ENCODE results near the gene POLR3C.

Gene POLR3C

DNA sequence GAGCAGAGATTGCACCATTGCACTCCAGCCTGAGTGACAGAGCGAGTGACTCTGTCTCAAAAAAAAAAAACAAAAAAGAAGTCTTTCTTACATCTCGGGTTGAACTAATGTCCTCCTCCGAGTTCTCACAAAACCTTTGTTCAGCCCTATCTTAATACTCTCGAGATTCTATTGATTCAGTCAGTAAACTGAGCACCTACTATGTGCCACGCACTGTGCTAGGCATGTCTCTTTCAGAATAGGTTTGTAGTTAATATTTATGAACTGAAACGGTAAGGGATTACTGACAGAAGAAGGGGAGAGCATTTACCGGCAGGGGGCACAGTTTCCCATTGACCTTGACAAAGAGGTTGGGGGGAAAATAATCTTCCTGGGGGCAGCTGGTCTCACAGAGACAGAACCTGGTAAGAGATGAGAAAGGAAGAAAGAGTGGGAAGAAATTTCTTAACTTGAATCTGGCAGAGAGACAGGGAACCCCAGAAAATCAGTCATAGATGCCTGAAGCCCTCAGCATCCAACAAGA lies 31.5 kb downstream of the POLR3C start:
- H3K27ac ChIP-seq (ENCODE audit: low read length), result no peak overlapping the region
- no peaks in the 10 kb centered on the region for H3K4me1 ChIP-seq (ENCODE audit: control insufficient read depth, low read depth, low read length)
- no peaks in the 10 kb centered on the region for H3K27me3 ChIP-seq (ENCODE audit: control insufficient read depth, insufficient read depth, low read length)
- H3K36me3 ChIP-seq (ENCODE audit: control insufficient read depth, low read depth, low read length), result peaks cover 46% of the 10 kb centered on the region
- peaks cover 4% of the 10 kb centered on the region for H3K9me3 ChIP-seq (ENCODE audit: control insufficient read depth, low read depth, low read length)
- no peak overlapping the region for H3K9ac ChIP-seq (ENCODE audit: low read length)
- no peak overlapping the region for H3K4me3 ChIP-seq (ENCODE audit: low read length)

DNA sequence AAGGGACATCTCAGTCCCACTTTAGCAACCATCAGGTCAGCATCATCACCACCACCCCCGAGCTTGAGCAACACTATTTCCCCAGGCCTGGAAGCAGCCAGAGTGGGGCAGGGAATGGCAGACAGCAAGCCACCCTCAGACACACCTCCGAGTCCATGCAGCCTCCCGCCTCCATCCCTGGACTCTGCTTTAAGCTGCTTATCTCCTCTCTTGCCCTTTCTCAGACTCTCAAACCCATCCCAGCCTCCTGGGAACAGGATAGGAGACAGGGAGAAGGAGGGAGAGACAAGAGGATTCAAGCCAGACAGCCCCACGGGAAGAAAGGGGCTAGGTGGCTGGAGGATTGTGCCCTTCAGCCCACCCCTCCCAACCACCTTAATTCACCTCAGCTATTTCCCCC lies 33.2 kb downstream of the POLR3C start:
- Histone ChIP-seq H3K36me3 (ENCODE audit: control insufficient read depth, low read depth, low read length) (peaks cover 37% of the 10 kb centered on the region), H3K4me1 (ENCODE audit: control insufficient read depth, low read depth, low read length) (no peaks in the 10 kb centered on the region), H3K27me3 (ENCODE audit: control insufficient read depth, insufficient read depth, low read length) (no peaks in the 10 kb centered on the region), H3K4me3 (ENCODE audit: low read length) (no peak overlapping the region), H3K27ac (ENCODE audit: low read length) (no peak overlapping the region), H3K9ac (ENCODE audit: low read length) (no peak overlapping the region), H3K9me3 (ENCODE audit: control insufficient read depth, low read depth, low read length) (peaks cover 4% of the 10 kb centered on the region)

DNA sequence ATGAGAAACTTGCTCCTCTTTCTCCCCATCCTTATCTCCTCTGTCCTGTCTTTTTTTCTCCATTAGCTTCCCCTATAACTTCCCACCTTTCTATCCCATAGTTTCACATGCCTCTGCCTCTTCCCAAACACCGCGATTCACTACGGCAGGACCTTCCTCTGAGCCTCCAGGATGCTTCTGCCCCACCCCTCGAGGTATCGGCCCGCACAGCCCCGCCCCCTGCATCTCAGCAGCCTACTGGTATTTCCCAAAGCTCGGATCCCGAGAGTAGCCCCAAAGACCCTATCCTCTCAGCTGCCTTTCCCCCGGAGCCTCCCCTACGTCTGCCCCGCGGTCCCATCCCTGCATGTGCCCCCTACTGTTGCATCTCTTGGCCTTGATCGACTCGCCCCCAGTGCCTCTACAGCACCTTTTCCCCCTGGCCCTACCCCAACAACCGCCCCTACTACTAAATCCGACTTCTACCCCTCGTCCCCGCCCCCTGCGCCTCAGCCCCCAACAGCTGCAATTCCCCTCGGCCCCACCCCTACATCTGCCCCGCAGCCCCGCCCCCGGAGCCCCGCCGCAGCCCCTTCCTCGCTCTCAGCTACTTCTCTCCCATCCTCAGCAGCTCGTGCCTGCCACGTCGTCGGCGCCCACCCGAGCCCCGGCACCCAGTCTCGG lies 34.4 kb downstream of the POLR3C start:
- peaks cover 28% of the 10 kb centered on the region for H3K36me3 ChIP-seq (ENCODE audit: control insufficient read depth, low read depth, low read length)

DNA sequence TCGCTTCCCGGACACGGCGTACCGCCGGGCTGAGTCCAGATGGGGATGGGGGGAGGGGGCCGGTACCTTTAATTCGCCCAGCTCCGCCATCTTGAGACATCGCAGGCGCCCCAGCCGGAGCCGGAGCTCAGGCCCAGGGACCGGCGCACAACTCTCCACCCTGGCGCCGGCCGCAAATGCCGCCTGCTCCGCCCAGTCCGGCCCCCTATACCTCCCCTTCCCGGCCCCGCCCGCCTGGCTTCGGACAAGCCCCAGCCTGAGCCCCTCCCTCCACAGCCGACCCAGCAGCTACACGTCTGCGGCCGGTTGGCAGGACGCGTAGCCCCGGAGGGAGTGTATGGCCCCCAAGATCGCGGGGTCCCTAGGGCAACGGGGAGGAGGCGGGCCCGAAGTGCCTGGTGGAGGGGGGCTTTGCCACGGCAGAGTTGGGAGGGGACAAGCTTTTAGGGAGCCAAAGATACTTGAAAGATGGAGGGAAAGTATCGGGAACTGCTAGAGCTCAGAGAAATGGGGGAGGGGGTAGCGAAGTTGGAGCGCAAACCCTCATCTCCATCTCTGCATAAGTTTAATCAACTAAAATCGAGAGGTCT lies 35.0 kb downstream of the POLR3C start, which contains the start of gene PIAS3:
TSS of gene PIAS3 (minus strand) at position 181 of the 590 bp plus-strand sequence. CDS start at position 90, 91 bp downstream.
- Histone ChIP-seq H3K9ac (ENCODE audit: low read length) (peak within 1 kb of the TSS; percentile 55), H3K36me3 (ENCODE audit: control insufficient read depth, low read depth, low read length) (peaks cover 22% of the 10 kb centered on the region), H3K27ac (ENCODE audit: low read length) (no peak within 1 kb of the TSS), H3K9me3 (ENCODE audit: control insufficient read depth, low read depth, low read length) (peaks cover 4% of the 10 kb centered on the region), H3K27me3 (ENCODE audit: control insufficient read depth, insufficient read depth, low read length) (no peaks in the 10 kb centered on the region), H3K4me1 (ENCODE audit: control insufficient read depth, low read depth, low read length) (no peaks in the 10 kb centered on the region), H3K4me3 (ENCODE audit: low read length) (peak within 1 kb of the TSS; percentile 95)

More for the DNA sequence above, 34.4 kb downstream of the POLR3C start:
- no peaks in the 10 kb centered on the region for H3K4me1 ChIP-seq (ENCODE audit: control insufficient read depth, low read depth, low read length)
- no peak overlapping the region for H3K27ac ChIP-seq (ENCODE audit: low read length)
- no peaks in the 10 kb centered on the region for H3K27me3 ChIP-seq (ENCODE audit: control insufficient read depth, insufficient read depth, low read length)
- H3K4me3 ChIP-seq (ENCODE audit: low read length), result peak overlapping the region; percentile 95
- peaks cover 4% of the 10 kb centered on the region for H3K9me3 ChIP-seq (ENCODE audit: control insufficient read depth, low read depth, low read length)
- peak overlapping the region; percentile 55 for H3K9ac ChIP-seq (ENCODE audit: low read length)

DNA sequence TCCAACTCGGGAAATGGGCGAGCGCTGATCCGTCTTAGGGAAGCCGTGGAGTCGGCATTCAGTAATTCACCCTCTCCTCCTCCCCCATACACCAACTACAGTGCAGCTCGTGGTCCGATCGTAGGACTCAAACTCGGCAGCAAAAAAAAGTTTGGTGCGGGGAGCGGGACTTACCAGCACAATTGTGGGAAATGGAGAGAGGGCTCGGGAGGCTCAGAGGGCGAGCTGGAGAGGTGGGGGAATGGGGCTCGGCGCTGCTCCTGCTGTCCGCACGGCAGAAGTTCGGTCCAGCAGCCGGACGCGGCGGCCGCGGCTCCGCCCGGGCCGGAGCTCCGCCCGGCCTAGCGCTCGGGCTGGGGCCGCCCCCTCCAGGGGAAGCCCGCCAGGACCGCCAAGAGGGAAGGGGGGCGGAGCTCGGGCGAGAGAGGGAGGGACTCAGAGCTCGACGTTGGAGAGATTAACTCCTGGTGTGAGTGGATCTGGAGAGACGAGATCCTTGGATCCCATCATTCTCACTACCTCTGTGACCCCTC lies 35.6 kb downstream of the POLR3C start:
- H3K27me3 ChIP-seq (ENCODE audit: control insufficient read depth, insufficient read depth, low read length), result no peaks in the 10 kb centered on the region
- H3K9ac ChIP-seq (ENCODE audit: low read length), result peak overlapping the region; percentile 55
- H3K4me3 ChIP-seq (ENCODE audit: low read length), result peak overlapping the region; percentile 95
- H3K27ac ChIP-seq (ENCODE audit: low read length), result no peak overlapping the region
- H3K36me3 ChIP-seq (ENCODE audit: control insufficient read depth, low read depth, low read length), result peaks cover 16% of the 10 kb centered on the region
- H3K9me3 ChIP-seq (ENCODE audit: control insufficient read depth, low read depth, low read length), result peaks cover 4% of the 10 kb centered on the region
- H3K4me1 ChIP-seq (ENCODE audit: control insufficient read depth, low read depth, low read length), result no peaks in the 10 kb centered on the region

DNA sequence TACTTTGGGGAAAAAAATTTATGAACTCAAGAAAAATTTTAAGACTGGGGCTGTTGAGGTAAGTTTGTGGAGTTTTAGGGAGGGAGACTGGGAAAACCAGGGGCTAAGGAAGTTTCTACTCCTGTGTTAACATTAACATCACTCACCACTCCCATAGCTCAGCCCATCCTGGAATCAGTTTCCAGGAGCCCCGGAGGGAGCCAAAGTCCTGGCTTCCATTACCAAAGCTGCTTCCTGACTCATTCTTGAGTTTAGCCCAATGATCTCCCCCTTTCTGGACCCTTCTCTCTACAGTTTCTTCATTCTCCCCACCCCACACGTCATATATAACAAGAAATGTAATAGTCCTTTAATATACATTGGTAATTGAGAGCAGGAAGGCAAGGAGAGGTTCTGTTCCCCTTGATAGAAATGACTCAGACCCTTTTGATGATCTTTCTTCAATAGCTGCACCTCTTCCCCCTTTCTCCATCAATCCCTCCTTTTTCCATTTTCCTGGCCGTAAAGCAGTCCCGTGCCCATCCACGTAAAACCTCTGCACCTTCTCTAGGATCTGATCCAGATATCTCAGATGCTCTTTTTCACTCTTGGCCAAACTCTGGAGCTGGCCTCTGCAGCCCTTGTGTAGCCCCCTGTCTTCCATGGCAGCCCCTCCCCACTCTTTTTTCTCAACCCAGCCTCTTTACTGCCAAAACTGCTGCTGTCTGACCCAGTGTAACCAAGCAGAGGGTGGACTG lies 39.5 kb downstream of the POLR3C start:
- Histone ChIP-seq H3K36me3 (ENCODE audit: control insufficient read depth, low read depth, low read length) (no peaks in the 10 kb centered on the region), H3K4me1 (ENCODE audit: control insufficient read depth, low read depth, low read length) (no peaks in the 10 kb centered on the region), H3K9me3 (ENCODE audit: control insufficient read depth, low read depth, low read length) (no peaks in the 10 kb centered on the region), H3K4me3 (ENCODE audit: low read length) (no peak overlapping the region), H3K27me3 (ENCODE audit: control insufficient read depth, insufficient read depth, low read length) (no peaks in the 10 kb centered on the region), H3K27ac (ENCODE audit: low read length) (no peak overlapping the region), H3K9ac (ENCODE audit: low read length) (no peak overlapping the region)

DNA sequence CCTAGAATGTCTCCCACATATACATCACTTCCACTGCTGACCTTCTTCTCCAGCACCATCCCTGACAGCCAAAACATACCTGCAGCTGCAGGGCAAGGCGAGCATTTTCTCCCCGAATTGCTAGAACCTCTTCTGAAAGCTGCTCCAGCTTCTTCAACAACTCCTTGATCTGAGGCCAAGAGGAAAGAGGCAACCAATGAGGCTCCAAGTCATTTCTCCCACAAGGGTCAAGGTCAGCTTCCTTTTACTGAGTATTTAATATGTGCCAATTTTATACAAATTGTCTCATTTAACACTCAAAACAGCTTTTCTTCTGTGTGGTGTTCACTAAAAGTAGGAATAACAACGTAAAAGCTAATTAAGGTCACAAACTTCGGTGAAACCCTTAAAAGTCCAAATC lies 44.2 kb downstream of the POLR3C start:
- peaks cover 8% of the 10 kb centered on the region for H3K4me1 ChIP-seq (ENCODE audit: control insufficient read depth, low read depth, low read length)

DNA sequence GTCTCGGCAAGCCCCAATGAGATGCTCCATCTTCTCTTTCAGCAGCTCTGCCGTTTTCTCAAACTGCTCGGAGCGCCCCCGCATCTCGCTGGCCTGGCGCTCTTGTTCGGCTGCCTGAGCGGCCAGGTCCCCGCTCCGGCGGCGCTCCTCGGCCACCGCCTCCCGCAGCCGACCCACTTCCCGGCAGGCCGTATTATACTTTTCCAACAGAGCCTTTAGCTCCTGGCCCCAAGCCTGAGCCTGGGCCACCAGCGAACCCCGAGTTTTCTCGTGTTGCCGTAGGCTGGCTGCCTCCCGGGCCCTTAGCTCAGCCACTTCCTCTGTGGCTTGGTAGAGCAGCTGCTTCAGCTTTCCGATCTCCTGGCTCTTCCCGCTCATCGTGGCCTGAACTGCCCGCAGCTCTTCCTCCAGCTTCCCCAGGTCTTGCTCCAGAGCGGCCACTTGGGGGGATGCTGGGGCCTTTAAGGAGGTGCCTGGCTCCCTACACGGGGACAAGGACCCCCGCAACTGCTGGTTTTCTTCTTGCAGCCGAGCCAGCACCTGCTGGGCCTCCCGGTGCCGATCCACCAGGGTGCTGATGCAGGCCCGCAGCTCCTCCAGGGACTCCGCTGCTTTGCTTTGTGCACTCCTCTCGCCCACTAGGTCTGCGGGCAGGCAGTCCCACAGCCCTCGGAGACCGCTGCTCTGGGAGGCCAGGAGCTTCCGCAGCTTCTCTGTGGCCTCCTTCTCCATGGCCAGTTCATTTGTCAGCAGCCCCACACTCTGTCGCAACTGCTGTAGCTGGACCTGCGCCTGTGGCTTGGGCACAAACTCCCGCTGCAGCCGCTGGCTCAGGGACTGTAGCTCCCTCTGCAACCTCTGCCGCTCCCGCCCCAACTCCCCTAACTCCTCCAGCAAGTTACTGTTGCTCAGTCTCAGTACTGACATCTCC lies 48.3 kb downstream of the POLR3C start:
- H3K27ac ChIP-seq (ENCODE audit: low read length), result no peak overlapping the region
- H3K27me3 ChIP-seq (ENCODE audit: control insufficient read depth, insufficient read depth, low read length), result peaks cover 30% of the 10 kb centered on the region
- H3K9ac ChIP-seq (ENCODE audit: low read length), result peak overlapping the region; percentile 52
- peaks cover 8% of the 10 kb centered on the region for H3K4me1 ChIP-seq (ENCODE audit: control insufficient read depth, low read depth, low read length)
- peak overlapping the region; percentile 61 for H3K4me3 ChIP-seq (ENCODE audit: low read length)
- no peaks in the 10 kb centered on the region for H3K9me3 ChIP-seq (ENCODE audit: control insufficient read depth, low read depth, low read length)
- no peaks in the 10 kb centered on the region for H3K36me3 ChIP-seq (ENCODE audit: control insufficient read depth, low read depth, low read length)

More for the DNA sequence above, 44.2 kb downstream of the POLR3C start:
- Histone ChIP-seq H3K9me3 (ENCODE audit: control insufficient read depth, low read depth, low read length) (no peaks in the 10 kb centered on the region), H3K9ac (ENCODE audit: low read length) (no peak overlapping the region), H3K27me3 (ENCODE audit: control insufficient read depth, insufficient read depth, low read length) (peaks cover 21% of the 10 kb centered on the region), H3K27ac (ENCODE audit: low read length) (no peak overlapping the region), H3K4me3 (ENCODE audit: low read length) (no peak overlapping the region), H3K36me3 (ENCODE audit: control insufficient read depth, low read depth, low read length) (no peaks in the 10 kb centered on the region)

DNA sequence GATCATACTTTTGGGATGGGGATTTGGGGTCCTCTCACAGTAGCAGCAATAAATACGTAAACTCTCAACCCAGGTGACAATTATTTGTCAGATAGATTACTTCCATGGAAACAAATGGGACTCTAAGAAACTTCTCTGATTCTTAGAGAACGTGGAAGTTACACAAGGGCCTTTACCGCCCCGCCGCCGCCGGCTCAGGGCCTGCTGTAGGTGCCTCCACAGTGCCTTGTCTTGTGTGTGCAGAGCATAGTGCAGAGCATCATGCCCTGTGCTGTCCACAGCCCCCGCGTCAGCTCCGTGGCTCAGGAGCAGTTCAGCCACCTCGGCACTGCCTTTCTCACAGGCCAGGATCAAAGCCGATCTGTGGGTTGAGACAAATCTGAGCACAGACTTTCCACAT lies 50.6 kb downstream of the POLR3C start:
- Histone ChIP-seq H3K9ac (ENCODE audit: low read length) (no peak overlapping the region), H3K27ac (ENCODE audit: low read length) (no peak overlapping the region), H3K36me3 (ENCODE audit: control insufficient read depth, low read depth, low read length) (no peaks in the 10 kb centered on the region), H3K4me1 (ENCODE audit: control insufficient read depth, low read depth, low read length) (peaks cover 13% of the 10 kb centered on the region), H3K4me3 (ENCODE audit: low read length) (no peak overlapping the region), H3K9me3 (ENCODE audit: control insufficient read depth, low read depth, low read length) (no peaks in the 10 kb centered on the region), H3K27me3 (ENCODE audit: control insufficient read depth, insufficient read depth, low read length) (peaks cover 30% of the 10 kb centered on the region)

DNA sequence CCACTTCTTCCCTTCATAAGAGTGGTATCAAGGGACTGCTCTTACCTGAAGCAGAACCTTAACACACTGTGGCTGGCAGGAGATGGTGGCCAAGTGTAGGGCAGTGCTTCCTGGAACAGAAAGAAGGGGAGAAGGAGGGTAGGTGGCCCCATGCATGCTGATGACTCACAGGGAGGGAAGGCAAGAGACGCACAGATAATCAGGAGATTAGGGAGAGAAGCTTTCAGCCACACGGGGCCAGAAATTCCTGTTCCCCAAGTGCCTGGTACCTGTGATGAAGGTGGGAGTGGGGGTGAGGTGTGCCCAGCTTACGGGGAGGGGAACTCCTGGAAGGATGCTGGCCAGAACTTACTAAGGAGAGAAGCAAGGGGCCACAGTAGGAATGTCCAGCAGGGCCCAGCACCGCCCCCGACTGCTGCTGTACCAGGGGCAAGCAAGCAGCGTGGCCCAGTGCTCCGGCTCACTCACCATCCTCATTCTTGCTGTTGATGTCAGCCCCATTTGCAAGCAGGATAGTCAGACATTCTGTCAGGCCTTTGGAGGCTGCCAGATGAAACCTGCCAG lies 54.0 kb downstream of the POLR3C start:
- Histone ChIP-seq H3K36me3 (ENCODE audit: control insufficient read depth, low read depth, low read length) (no peaks in the 10 kb centered on the region), H3K27me3 (ENCODE audit: control insufficient read depth, insufficient read depth, low read length) (peaks cover 11% of the 10 kb centered on the region), H3K9ac (ENCODE audit: low read length) (no peak overlapping the region), H3K4me3 (ENCODE audit: low read length) (no peak overlapping the region), H3K4me1 (ENCODE audit: control insufficient read depth, low read depth, low read length) (peaks cover 7% of the 10 kb centered on the region), H3K9me3 (ENCODE audit: control insufficient read depth, low read depth, low read length) (no peaks in the 10 kb centered on the region), H3K27ac (ENCODE audit: low read length) (no peak overlapping the region)
